ENCODE data around the gene VAMP4.

The VAMP4 gene, protein sequence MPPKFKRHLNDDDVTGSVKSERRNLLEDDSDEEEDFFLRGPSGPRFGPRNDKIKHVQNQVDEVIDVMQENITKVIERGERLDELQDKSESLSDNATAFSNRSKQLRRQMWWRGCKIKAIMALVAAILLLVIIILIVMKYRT

GRCh38 chr1:171741872-171742576, at the start of gene VAMP4:
VAMP4 (minus strand) TSS chr1:171742065; CDS start chr1:171738414, 3,651 bp downstream.
- DNase-seq: peak; percentile 91

DNA sequence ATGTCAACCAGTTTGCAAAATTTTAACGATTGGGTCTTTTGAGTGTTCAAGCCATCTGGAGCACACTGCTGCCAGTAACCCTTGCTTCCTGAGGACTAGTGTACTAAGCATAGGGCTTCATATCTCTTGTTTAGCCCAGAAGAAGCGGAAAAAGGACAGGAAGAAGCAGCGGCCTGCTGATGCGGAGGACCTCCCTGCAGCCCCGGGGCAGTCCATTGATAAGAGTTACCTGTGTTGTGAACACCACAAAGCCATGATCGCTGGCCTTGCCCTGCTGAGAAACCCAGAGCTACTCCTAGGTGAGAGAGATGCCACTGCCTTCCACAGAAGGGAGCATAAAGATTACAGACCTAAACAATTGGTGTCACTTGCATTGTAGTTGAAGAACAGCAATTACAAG, 48.5 kb upstream of the VAMP4 start:
- DNase-seq: no peak

- DNase-seq: no peak
Observed at GRCh38 chr1:171788696-171789095, 46.8 kb upstream of the VAMP4 start.

GRCh38 chr1:171787686-171788480, 46.0 kb upstream of the VAMP4 start:
- DNase-seq: no peak

- DNase-seq: no peak
Observed at GRCh38 chr1:171786534-171786933, 44.7 kb upstream of the VAMP4 start.

DNA sequence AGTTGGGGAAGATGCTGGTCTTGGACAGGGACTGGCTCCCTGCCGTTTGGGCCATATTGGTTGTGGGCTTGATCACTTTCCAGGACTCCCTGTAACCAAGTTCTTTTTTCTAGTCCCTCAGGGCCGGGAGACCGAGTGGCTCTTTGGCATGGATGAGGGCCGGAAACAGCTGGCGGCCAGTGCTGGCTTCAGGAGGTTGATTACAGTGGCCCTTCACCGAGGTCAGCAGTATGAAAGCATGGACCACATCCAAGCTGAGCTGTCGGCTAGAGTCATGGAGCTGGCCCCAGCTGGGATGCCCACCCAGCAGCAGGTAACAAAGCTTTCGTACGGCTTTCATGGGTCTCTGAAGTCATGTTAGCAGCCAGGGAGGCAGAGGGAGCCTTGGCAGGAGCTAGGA, 43.9 kb upstream of the VAMP4 start:
- no peak for DNase-seq

- no peak for DNase-seq
Observed at GRCh38 chr1:171784784-171785183, 42.9 kb upstream of the VAMP4 start.

DNA sequence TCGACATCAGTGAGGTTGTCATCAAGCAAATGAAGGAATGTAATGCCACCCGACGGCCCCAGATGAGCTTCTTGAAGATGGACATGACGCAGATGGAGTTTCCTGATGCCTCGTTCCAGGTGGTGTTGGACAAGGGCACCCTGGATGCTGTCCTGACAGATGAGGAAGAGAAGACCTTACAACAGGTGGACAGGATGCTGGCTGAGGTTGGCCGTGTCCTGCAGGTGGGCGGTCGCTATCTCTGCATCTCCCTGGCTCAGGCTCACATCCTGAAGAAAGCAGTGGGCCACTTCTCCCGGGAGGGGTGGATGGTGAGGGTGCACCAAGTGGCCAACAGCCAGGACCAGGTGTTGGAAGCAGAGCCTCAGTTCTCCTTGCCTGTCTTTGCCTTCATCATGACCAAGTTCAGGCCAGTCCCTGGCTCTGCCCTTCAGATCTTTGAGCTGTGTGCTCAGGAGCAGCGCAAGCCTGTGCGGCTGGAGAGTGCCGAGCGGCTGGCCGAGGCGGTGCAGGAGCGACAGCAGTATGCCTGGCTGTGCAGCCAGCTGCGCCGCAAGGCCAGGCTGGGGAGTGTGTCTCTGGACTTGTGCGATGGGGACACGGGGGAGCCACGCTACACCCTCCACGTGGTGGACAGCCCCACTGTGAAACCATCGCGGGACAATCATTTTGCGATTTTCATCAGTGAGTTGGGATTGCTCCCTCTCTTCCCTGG, 42.1 kb upstream of the VAMP4 start:
- no peak for DNase-seq

DNA sequence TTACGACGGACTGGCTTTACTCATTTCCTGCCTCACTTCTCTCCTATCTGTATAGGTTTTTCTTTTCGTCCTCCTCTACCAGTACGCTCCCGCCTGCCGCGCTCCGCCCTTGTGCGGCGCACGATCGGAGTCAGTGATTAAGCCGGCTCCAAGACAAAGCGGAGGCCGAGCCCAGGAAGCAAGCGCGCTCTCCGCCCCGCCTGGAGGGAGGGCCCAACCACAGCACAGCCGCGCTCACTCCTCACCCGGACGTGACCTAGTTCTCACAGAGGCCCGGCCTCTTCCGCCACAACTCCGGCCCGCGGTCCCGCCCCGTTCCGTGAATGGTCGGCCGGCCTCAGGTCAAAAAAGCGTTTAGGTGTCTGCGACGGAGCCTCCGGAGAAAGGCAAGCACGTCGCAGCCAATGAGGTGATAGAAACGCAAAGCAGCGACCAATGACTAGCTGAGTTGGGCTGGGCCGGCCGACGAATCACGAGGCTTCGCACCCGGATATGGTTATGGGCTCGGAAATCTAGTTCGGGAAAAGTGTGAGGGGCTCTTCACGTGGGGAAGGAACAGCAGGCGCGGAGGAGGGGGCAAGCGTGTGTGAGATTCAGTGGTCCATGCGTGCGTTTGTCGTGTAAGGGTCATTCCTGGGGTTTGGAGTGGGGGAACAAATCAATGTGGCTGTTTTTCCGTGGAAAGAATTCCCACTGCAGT, 39.5 kb upstream of the VAMP4 start, which contains the start of gene METTL13:
METTL13 (plus strand) TSS at position 485 of the 700 bp plus-strand sequence. CDS start 308 bp downstream, outside the sequence.
- peak; percentile 99 for DNase-seq

DNA sequence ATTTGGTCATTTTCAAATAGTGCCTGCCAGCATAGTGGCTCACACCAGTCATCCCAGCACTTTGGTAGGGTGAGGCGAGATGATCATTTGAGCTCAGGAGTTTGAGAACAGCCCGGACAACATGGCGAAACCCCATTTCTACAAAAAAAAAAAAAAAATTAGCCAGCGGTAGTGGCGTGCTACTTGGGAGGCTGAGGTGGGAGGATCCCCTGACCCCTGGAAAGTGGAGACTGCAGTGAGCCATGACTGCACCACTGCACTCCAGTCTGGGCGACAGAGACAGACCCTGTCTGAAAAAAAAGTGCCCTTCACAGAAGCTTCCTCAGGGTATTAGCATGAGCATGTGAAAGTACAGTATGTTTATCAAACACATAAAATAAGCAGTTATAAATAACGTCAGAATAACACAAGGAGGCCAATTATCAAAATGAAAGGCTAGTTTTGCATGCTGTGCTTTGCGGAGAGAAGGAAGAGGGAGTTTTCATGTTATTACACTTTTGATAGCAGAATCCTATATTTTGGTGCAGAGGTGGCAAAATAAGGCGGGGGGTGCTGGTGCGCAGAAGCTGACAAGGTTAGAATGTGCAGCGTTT, 38.8 kb upstream of the VAMP4 start:
- no peak for DNase-seq

DNA sequence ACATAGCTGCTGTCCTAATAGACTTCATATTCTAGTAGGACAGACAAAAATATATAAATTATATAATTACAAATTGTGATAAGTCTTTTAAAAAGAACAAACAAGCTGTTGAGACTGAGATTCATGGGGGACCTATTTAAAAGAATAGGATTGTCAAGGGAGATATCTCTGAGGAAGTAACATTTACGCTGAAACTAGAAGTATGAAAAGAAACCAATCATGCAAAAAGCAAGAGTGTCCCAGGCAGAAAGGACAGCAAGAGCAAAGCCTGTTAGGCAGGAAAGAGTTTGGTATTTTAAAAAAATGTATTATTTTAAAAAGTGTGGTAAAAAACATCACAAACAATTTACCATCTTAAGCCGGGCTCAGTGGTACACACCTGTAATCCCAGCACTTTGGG, 30.4 kb upstream of the VAMP4 start:
- no peak for DNase-seq

DNA sequence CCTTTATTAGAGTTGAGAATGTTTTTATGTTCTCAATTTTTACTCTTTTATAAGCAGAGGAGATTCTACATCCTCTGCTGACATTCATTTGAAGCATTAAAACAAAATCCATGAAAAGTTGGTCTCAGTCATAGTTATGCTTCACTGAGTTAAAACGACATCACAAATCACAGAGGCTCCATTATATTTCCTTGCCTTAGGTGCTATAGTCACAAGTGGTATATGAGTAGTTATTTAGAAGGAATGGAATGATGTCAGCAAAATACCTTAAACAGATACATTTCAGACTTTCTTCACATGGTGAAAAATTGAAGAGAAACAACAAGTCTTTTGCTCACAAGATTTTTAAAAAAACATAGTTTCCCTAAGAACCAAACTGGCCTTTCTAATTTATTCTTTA, 27.9 kb upstream of the VAMP4 start:
- DNase-seq: no peak

- no peak for DNase-seq
Observed at GRCh38 chr1:171769171-171769570, 27.3 kb upstream of the VAMP4 start.

DNA sequence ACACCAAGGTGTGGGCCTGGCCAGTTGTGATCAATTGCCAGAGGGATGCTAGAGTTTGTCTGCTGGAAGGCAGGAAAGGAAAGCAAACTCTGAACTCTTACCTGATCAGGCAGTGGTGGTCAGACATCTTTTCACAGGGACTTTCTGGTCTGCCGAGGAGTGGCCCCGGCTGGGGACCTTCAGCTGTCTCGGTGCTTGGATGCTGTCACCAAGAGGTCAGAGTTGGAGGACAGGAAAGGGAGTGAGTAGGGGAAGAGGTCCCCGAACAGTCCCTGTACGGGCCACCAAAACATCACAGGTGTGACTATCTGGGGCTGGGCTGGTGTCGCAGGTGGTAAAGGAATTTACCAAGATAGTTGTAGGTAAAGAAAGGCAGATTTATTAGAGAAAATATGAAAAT, 21.9 kb upstream of the VAMP4 start:
- no peak for DNase-seq

DNA sequence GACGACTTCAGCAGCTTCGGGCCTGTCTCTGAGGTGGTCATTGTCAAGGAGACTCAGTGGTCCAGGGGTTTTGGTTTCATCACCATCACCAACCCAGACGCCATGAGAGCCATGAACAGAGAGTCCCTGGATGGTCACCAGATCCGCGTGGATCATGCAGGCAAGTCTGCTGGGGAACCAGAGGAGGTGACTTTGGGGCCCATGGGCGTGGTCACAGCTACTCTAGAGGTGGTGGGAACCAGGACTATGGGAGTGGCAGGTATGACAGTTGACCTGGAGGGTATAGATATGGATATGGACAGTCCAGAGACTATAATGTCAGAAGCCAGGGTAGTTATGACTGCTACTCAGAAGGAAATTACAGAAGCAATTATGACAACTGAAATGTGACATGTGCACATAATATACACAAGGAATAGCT, 20.3 kb upstream of the VAMP4 start:
- DNase-seq: no peak

DNA sequence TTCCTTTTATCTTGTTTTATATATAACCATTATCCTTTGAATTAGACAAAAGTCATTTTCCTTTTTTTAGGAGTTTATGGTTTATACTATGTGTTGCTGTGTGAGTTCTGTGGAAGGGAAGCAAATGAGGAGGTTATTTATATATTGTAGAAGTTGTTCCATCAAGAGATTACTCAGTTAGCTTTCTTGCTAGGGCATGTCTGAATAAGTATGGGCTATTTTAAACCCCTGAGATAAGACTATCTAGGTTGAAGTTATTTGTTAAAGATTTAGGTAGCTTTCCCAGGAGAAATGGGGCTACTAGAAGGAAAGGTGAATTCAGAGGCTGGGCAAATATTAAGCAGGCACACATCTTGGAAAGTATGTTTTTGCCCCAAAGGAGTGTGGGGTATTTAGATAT, 16.1 kb upstream of the VAMP4 start:
- no peak for DNase-seq

DNA sequence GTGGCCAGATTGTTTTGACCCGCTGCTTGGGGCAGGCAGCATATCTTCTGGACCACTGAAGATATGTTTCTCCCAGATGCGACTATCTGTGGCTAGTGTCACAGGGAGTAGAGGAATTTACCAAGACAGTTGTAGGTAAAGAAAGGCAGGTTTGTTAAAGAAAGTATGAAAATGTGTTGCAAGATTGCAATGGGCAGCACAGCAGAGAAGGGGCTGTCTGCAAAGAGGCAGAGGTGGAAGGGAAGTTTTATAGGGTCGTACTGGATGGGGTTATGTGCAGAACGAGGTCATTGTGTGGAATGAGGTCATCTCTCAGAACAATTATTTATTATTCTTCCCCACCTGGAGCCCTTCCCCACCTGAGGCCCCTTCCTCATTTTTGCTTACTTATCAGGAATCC, 15.0 kb upstream of the VAMP4 start:
- no peak for DNase-seq

- no peak for DNase-seq
Observed at GRCh38 chr1:171754971-171755370, 13.1 kb upstream of the VAMP4 start.

- DNase-seq: no peak
Observed at GRCh38 chr1:171754353-171754705, 12.5 kb upstream of the VAMP4 start.

GRCh38 chr1:171753685-171754352, 12.0 kb upstream of the VAMP4 start:
- DNase-seq: no peak

DNA sequence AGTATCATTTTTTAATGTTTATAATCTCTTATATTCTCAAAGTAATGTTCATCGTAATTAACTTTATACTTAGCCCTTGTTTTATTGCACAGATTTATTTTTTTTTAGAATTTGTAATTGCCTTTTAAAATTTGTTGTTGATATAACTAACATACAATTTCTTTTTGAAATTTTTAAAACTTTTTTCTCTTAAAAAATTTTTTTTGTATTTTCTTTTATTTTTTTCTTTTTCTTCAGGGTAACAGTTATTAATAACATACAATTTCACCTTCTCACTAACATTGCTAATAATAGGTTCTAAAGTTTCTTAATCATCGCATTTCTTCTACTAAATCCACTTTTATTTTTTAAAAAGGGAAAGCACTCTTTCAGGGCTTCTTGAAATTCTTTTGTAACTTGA, 11.3 kb upstream of the VAMP4 start:
- no peak for DNase-seq

GRCh38 chr1:171751221-171751620, 9.4 kb upstream of the VAMP4 start:
- peak; percentile 9 for DNase-seq

Measured in activated CD4-positive, alpha-beta T cell treated with anti-CD3 and anti-CD28 coated beads for 48 hours (primary cell).